ENCODE results near the gene GRK1.

DNA sequence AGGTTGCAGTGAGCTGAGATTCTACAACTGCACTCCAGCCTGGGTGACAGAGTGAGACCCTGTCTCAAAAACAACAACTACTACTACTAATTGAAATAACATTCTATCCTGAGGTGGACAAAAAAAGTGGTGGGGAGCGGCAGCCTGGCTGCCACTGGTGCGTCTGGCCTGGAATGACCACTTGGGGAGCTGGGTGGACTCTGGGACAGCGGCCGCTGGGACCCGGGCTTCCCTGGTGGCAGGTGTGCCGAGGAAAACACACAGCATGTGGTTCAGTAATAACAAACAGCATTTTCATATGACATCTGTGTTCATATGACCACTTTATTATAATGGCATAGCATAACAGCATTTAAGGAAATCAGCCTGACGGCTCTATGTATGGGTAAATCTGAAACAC, 48.6 kb upstream of the GRK1 start:
- TF ChIP-seq, protein P1, sequence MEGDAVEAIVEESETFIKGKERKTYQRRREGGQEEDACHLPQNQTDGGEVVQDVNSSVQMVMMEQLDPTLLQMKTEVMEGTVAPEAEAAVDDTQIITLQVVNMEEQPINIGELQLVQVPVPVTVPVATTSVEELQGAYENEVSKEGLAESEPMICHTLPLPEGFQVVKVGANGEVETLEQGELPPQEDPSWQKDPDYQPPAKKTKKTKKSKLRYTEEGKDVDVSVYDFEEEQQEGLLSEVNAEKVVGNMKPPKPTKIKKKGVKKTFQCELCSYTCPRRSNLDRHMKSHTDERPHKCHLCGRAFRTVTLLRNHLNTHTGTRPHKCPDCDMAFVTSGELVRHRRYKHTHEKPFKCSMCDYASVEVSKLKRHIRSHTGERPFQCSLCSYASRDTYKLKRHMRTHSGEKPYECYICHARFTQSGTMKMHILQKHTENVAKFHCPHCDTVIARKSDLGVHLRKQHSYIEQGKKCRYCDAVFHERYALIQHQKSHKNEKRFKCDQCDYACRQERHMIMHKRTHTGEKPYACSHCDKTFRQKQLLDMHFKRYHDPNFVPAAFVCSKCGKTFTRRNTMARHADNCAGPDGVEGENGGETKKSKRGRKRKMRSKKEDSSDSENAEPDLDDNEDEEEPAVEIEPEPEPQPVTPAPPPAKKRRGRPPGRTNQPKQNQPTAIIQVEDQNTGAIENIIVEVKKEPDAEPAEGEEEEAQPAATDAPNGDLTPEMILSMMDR (conservative IDR thresholded peaks at IDR 0.05; ENCODE audit: low read depth, low read length), result no peak
- TF ChIP-seq ELK1 (IDR thresholded peaks at IDR 0.05; ENCODE audit: borderline replicate concordance, low read depth, low read length) (no peak), SMC3 (IDR thresholded peaks at IDR 0.05; ENCODE audit: low read depth, low read length) (no peak), CEBPB (IDR thresholded peaks at IDR 0.05; ENCODE audit: low read depth, low read length) (no peak), POLR2A (IDR thresholded peaks at IDR 0.05; ENCODE audit: low read depth, low read length) (no peak), RAD21 (IDR thresholded peaks at IDR 0.05; ENCODE audit: low read length) (no peak), RCOR1 (IDR thresholded peaks at IDR 0.05; ENCODE audit: insufficient replicate concordance, low read length) (no peak), MAZ (IDR thresholded peaks at IDR 0.05; ENCODE audit: borderline replicate concordance, low read depth, low read length) (no peak), RFX5 (IDR thresholded peaks at IDR 0.05; ENCODE audit: low read depth, low read length) (no peak), FOS (IDR thresholded peaks at IDR 0.05; ENCODE audit: low read depth, low read length) (no peak), USF2 (IDR thresholded peaks at IDR 0.05; ENCODE audit: low read depth, low read length) (no peak), MAFK (IDR thresholded peaks at IDR 0.05; ENCODE audit: low read depth, low read length) (no peak), NFE2L2 (IDR thresholded peaks at IDR 0.05; ENCODE audit: low read depth, low read length) (no peak), MXI1 (IDR thresholded peaks at IDR 0.05; ENCODE audit: borderline replicate concordance, low read depth, low read length) (no peak)

Data from IMR-90 (cell line).